Stimulated activated CD4-positive, alpha-beta T cell treated with anti-CD3 and anti-CD28 coated beads, Interleukin-15, amount 100 ng/mL, for 48 hours (primary cell): ENCODE data around the gene FAM107B.
"Not testable (repeated sequence)": the region's sequence is repeated elsewhere in the genome, so short reads cannot be mapped to it uniquely, and the experiment has no call there.

Experiments used
- DNase-seq, 2 donors: peaks; one replicate each; pipeline ENCODE4 v3.0.0-alpha.2; 2020; ENCODE audit warnings: low read depth in 2 of 2

Gene FAM107B

GRCh38 chr10:14693891-14694290 lies 80.8 kb downstream of the FAM107B start:
- no peak for DNase-seq

DNA sequence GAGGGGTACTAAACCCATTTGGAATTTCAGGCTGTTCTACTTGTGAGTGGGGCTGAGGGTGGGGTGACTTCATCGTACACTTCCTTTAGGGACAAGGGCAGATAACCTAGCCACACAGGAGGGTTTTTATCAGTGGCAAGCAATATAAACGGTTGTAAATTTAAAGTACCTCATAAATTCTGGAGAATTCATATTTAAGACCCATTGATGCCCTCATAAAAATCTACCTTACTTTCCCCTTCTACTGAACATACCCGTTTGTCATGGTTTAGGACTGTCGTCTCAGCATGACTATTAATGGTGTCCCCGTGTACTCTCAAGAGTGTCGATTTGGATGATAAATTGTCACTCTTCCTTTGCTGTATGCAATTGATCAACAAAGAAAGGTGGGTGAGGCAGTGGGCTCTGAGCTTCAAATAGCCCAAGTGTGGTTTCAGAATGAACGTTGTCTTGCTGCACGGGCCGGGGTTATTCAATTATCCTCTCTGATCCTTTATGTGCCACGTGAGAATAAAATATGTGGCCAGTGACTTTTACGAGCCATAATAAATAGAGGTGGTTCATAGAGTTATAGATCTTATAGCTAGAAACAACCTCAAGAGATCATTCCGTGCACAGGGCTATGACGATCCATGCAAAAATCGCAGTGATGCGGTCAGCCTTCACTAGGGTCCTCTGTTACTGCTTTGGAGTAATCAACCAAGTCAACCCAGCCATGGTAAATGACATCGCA lies 82.2 kb downstream of the FAM107B start:
- no peak for DNase-seq

GRCh38 chr10:14691359-14691758 lies 83.3 kb downstream of the FAM107B start:
- DNase-seq = no peak

DNA sequence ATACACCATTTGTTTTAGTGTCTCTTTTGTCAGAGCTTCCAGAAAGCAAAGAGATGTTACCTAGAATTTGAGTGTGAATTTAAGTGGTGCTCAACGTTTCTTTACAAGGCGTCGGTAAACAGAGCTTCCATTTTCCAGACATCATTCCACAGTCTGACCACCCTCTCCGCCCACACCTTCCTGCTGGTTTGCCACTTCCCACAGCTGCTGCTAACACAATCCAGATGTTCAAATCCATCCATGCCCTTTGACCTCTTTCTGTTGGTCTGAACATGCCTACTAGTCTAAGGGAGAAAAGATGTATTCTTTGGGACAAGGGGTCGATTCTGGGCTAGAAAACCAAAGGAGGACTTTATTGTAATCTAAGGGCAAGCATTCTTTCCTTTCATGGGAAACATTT lies 86.1 kb downstream of the FAM107B start:
- DNase-seq = no peak

- not testable (repeated sequence) for DNase-seq
Observed at GRCh38 chr10:14688189-14688588, 86.5 kb downstream of the FAM107B start.

DNA sequence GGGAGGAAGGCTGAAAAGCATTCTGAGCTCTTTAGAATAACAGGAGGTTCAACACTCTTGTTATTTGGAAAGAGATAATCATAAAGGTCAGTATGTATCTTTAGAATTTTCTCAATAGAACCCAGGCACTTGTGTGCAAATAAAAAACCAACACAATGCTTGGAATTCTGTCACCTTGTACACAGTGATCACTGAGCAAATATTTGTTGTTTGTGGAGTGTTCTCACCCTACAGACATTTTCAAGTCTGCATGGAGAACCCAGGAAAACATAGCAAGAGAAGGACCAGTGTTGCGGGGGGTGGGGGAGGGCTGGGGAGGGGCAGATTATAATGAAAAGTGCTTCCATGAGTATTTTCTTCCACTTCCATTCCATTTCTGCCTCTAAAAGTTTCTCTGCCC lies 87.4 kb downstream of the FAM107B start:
- no peak for DNase-seq

GRCh38 chr10:14686356-14686755 lies 88.3 kb downstream of the FAM107B start:
- no peak for DNase-seq

- DNase-seq = no peak
Observed at GRCh38 chr10:14684354-14684753, 90.3 kb downstream of the FAM107B start.

- no peak for DNase-seq
Observed at GRCh38 chr10:14683256-14683655, 91.4 kb downstream of the FAM107B start.

DNA sequence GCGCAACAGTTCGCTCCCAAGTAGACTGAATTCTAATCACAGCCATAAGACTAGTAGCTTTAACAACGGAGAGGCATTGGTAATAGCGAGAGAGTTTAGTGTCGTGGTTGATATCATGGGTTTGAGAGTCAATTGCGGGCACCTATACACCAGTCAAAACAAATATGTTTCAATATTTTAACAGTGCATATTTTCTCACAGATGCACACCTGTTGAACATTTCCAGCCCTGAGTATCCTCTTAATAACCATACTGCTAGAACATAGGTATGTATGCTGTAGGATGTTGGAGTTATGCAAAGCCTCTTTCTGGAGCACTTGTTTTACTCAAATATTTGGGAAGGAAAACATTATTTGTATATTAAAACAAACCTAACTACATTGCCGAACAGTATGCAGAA lies 92.9 kb downstream of the FAM107B start:
- no peak for DNase-seq

- DNase-seq = no peak
Observed at GRCh38 chr10:14681305-14681704, 93.4 kb downstream of the FAM107B start.

DNA sequence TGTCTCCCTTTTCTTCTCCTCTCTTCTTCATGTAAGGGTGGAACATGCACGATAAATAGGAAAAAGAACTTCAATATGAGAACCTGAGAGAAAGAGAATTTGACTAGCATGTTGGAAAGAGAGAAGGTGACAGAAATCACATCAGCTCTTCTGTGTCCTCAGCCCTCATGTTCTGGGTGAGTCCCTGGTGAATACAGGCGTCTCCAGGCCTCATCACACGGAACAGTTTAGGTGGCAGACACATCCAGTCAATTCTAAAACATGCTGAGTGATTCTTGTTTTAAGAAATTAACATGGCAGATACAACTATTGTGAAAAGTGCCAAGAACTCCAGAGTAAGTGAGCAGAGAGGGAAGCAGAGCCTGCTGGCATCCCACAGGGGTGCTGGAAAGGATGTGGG lies 96.1 kb downstream of the FAM107B start:
- DNase-seq = no peak

GRCh38 chr10:14676732-14677131 lies 98.0 kb downstream of the FAM107B start:
- no peak for DNase-seq

GRCh38 chr10:14674376-14675050 lies 100.2 kb downstream of the FAM107B start:
- no peak for DNase-seq

GRCh38 chr10:14673189-14673861 lies 101.4 kb downstream of the FAM107B start:
- DNase-seq = no peak

GRCh38 chr10:14671386-14671831 lies 103.3 kb downstream of the FAM107B start:
- DNase-seq = no peak

DNA sequence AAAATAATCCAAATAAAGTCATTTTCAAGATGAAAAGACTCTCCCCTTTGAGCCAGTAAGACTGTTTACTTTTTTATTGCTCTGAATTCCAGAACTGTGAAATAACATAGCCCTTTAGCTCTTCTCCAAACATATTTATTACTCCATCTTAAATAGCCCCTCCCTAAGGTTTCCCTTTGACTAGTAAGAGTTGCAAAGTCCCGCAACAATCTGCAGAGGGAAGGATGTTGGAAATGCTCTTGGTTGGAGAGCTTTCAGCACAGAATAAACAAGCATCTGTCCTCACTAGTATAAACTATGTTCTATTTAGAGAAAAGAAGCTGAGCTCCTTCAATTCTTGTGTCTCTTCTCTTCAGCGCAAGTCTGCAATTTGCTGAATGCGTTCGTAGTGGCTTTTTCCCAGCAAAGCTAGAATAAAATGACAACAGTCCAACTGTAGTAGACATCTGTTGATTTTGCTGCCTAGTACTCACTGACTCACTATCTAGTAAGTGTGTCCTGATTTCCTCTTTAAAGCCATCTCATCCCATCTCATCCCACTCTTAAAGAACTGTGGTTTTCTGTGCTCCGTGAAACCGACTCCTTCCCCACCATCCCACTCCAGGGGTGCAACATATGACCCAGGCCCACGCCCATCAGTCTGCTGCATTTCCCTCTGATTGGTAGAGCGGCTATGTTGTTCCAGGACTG lies 104.0 kb downstream of the FAM107B start:
- DNase-seq = no peak

- DNase-seq = no peak
Observed at GRCh38 chr10:14669576-14669975, 105.1 kb downstream of the FAM107B start.

GRCh38 chr10:14667781-14668180 lies 106.9 kb downstream of the FAM107B start:
- no peak for DNase-seq

- no peak for DNase-seq
Observed at GRCh38 chr10:14667280-14667679, 107.4 kb downstream of the FAM107B start.

DNA sequence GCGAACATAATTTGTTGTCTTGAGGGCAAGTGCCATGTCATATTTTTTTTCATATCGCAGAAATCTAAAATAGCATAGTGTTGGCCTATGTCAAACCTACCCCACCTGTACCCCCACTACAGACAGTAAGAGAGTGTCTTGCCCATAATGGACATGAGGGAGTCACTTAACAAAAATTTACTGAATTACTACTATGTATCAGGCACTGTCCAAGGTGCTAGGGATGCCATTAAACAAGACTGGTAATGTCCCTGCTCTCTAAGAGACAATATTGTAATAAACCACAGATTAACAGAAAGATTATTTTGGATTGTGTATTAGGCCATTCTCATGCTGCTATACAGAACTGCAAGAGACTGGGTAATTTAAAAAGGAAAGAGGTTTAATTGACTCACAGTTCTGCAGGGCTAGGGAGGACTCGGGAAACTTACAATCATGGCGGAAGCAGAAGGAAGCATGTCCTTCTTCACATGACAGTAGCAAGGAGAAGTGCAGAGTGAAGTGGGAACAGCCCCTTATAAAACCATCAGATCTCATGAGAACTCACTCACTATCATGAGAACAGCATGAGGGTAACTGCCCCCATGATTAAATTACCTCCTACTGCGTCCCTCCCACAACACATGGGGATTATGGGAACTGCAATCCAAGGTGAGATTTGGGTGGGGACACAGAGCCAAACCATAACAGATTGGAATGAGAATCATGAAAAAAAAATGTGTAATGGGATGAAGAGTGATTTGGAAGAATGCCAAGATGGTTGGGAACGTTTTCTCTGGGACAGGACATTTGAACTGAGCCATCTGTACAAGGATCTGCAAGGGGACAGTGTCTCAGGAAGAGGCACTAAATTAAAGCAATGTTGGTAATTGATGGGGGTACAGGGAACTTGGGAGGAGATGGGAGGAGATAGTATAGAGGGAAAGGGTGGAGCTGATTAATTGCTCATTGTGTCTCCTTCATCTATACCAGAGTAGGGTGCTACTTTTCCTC lies 108.5 kb downstream of the FAM107B start:
- DNase-seq = no peak
